Activated CD4-positive, alpha-beta T cell treated with anti-CD3 and anti-CD28 coated beads, Interleukin-10, Interleukin-2, amounts not matched to agents 100 ng/mL and 50 ng/mL, durations not matched to agents 16 hours and 8 hours (primary cell): ENCODE results near the gene MAP1LC3A.
A peak's percentile ranks its signal among the peaks of the same experiment; 100 is the strongest.
"Not testable (repeated sequence)": the region's sequence is repeated elsewhere in the genome, so short reads cannot be mapped to it uniquely, and the experiment has no call there.

Experiments
- DNase-seq: peaks from one replicate; pipeline ENCODE4 v3.0.0-alpha.2; 2020

The MAP1LC3A gene

DNA sequence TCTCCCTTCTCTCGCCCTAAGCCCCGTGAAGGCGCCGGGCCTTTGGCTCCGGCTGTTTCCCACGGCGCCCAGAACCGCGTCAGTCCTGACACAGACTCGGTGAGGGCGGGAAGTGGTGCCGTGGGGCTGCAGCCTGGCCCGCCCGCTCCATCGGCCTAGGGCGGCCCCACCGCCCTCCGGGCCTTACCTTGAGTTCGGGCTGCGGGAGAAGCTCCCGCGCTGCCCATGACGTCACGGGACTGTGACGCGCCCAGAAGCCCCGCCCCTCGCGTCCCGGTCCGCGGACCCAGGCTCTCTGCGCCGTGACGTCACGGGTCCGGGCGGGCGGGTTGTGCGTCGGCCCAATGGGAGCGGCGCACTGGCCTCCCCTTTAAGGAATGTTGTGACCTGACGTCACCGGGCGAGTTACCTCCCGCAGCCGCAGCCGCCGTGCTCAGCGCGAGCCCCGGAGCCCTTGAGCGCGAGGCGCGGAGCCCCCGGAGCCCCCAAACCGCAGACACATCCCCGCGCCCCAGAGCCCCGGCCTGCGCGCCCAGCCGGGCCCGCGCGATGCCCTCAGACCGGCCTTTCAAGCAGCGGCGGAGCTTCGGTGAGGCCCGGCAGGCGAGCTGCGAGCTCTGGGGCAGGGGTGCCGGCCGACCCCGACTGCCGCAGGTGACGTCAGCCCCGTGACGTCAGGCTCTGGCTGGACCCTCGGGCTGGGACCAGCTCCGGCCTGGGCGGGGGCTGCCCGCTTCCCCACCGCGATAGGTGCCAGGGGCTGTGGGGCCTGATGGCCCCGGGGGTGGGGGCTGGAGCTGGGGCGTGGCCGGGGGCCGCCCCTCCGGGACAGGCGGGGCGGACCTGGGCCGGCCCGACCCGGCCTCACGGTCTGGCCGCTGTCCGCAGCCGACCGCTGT, at the start of gene MAP1LC3A:
MAP1LC3A (plus strand) TSS at position 399 of the 899 bp plus-strand sequence; CDS start at position 550, 151 bp downstream.
- peak; percentile 93 for DNase-seq

DNA sequence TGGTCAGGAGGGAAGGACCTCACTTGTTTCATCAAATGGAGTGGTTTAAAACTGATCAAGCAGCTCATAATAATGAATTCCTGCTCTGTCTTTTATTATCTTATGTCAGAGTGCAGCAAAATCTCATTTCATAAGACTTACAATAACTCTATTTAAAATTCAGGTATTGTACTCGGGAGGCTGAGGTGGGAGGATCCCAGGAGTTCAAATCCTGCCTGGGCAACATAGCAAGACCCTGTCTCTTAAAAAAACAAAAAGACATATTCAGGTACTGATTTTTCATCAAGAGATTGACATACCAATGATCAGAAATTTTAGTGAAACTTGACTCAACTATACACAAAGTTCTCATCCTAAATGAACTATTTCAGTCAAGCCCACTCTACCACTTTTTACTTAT, 47.9 kb upstream of the MAP1LC3A start:
- no peak for DNase-seq

DNA sequence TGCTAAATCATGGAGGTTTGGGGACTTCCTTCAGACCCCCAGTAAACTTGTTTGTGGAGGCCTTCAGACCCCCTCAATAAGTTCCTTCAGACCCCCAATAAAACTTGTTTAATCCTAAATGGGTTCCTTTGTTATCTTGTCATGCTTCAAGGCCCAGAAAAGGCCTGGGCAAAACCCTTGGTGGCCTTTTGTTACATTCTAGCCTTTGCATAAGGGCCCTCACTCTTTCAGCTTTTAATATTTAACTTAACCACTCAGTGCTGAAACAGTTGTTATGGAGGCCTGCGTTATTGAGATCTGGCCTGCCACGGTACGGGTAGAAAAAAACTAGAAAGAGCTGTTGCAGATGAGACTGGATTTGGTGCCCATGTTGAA, 46.6 kb upstream of the MAP1LC3A start:
- no peak for DNase-seq

DNA sequence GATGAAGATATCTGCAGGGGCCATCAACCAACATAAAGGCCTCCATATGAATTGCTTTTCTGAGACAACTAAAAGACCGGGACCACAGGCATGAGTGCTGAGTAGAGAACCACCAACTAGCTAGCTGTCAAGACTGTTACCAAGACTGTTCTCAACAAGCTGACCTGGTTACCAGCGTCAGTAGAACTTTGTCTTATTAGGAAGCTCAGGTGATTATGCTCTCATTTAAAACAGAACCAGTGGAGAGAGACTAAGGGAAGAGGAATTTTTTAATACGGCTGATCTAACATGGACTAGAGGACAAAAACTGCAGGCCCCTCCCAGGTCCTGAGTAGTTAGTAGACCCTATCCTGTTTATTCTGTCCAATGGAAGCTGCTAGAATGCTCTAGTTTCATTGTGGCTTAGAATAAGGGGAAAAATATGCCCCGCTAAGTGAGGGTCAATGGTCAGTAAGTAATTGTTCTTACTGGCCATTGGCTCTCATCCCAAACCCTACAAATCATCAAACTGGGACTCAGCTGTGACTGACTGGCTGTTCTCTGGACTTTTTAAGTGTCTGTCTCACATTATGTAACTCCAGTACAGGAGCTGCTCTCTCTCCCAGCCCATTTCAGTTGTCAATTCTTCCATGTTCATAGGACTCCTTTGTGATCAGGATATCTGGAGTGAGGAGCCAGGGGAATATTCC, 46.1 kb upstream of the MAP1LC3A start:
- no peak for DNase-seq

DNA sequence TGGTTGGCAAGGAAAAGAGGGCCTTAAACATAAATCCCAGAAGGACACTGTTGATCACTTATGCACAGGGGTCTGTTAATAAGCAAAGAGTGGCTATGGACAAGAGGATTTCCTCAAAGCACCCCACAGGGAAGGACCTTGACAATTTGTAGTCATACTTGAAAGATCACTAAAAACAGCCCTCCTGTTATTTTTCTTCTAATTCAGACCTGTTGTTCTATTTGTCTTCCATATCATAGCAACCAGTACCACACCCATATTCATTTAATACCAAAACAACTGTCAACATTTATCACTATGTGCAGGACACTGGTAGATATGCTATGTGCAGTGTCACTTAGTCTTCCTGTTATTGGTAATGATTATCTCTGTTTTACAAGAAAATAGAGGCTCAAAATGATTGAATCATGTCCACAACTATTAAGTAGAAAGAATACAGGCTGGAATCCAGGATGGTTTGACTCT, 45.5 kb upstream of the MAP1LC3A start:
- DNase-seq, result peak; percentile 7

DNA sequence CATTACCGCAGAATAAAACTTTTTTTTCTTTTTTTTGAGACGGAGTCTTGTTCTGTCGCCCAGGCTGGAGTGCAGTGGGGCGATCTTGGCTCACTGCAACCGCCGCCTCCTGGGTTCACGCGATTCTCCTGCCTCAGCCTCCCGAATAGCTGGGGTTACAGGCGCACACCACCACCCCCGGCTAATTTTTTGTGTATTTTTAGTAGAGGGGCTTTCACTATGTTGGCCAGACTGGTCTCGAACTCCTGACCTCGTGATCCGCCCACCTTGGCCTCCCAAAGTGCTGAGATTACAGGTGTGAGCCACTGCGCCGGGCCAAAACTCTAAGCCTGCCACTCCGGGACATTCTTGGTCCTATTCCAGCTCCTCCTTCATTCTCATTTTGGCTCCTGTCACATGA, 44.5 kb upstream of the MAP1LC3A start:
- DNase-seq, result not testable (repeated sequence)

DNA sequence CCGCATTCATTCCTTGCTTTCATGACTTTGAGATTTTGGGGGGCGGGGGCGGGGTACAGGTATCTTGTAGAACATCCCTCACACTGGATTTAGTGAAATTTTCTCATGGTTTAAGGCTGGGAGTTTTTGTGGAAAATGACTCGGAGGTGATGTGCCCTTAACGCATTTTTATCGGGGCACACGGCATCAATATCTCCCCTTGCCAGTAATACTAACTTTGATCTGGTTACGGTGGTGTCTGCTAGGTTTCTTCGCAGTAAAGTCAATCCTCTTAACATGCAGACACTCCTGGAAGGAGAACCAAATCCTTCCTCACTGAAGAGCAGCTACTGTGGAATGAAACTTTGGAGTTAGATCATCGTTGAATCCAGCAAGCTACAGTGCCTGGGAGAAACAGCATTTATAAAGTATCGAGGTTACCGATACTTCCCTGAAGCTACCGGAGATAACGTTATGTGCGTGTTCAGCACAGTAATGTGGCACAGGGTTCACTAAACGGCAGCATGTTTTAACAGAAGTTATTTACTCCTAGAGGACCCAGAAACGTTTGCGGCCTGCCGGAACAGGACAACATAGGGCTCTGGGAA, 43.5 kb upstream of the MAP1LC3A start:
- DNase-seq, result no peak

DNA sequence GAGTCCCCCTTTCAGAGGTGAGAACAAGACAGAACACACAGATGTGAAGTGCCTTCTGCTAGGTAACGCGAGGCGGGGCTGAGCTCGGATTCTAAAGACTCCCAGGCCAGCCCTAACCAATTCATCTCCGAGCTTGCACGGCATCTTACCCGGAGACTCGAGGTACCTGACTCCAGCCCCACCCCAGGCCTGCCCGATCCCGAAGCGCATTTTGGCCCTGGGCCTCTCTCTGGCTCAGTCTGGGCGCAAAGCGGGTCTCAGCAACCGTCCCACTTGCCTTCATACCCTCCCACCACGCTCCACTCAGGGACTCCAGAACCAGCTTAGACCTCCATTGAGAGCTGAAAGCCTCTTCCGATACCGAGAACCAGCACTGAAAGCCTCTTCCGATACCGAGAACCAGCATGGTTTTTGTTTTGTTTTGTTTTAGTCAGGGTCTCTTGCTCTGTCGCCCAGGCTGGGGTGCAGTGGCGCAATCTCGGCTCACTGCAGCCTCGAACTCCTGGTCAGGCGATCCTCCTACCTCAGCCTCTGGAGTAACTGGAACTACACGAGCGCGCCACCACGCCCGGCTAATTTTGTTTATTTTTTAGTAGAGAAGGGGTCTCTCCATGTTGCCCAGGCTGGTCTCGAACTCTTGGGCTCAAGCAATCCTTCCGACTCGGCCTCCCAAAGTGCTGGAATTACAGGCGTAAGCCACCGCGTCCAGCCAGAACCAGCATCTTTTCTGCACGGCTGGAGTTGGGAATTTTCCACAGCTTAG, 42.9 kb upstream of the MAP1LC3A start:
- peak; percentile 84 for DNase-seq

DNA sequence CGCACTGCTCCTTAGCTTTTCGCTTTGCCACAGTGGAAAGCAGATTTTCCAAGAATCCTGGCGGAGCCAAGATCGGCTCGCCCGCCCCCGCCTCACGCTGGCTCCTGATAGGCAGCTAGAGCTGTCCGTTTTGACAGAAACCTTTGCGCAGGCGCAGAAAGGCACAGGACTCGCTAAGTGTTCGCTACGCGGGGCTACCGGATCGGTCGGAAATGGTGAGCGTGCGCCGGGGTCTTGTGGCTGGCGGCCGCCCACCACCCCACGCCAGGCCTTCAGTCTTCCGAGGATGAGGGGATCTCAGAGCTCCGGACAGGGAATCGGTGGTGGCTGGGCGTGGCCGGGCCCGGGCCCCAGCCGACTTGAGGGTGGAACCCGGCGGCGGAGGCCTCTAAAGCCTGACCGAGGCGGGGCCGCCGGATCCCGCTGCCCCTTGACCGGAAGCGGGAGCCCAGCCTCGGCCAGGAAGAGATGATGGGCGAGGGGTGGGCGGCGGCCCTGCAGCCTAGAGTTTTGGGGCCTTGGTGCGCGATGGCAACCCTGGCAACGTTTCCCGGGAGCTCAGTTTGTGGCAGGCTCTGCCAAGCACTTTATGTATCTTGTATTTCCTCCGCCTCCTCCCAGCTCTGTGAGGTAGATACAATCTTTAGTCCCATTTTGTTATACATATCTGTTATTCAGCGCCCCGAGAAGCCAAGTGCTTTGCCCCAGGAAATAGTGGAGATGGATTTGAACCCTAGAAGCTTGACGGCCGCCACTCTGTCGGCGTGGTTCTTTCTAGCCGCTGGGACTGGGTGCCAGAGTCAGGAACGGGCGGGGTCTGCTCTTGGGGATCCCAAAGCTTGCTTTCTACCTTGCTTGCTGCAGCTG, 42.0 kb upstream of the MAP1LC3A start, which contains the start of gene DYNLRB1:
DYNLRB1 (plus strand) TSS at position 176 of the 867 bp plus-strand sequence; CDS start at position 213, 37 bp downstream.
- DNase-seq, result peak; percentile 95

DNA sequence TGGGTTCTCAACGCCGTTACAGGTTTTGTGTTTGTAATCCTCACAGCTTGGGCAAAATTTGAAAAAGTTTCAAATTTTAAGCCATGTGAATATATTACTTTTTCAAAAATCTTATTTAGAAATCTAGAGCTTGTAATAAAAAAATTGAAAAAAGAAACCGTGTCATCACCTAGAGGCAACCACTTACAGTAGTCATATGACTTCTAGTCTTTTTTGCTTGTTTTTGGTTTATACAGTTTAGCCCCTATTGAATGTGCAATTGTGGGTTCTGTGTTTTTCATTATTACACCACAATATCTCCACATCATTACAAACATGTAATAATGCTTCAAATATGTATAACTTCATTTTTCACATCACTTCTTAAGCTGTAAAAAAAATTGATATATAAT, 41.4 kb upstream of the MAP1LC3A start:
- peak; percentile 41 for DNase-seq

DNA sequence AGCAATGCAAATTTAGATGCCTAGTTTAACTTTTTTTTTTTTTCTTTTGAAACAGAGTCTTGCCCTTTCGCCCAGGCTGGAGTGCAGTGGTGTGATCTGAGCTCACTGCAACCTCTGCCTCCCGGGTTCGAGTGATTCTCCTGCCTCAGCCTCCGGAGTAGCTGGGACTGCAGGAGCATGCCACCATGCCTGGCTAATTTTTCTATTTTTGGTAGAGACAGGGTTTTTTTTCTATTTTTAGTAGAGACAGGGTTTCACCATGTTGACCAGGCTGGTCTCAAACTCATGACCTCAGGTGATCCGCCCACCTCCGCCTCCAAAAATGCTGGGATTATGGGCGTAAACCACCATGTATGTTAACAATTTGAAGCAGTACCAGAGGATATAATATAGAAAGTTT, 39.7 kb upstream of the MAP1LC3A start:
- DNase-seq, result peak; percentile 12

DNA sequence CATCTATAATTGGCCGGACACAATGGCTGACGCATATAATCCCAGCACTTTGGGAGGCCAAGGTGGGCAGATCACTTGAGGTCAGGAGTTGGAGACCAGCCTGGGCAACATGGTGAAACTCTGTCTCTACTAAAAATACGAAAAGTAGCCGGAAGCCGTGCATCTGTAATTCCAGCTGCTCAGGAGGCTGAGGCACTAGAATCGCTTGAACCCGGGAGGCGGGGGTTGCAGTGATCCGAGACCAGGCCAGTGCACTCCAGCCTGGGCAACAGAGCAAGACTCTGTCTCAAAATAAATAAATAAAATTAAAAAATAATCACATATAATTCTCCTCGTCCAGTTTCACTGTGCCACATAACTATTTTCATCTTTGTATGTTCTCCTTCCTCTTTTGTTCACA, 38.7 kb upstream of the MAP1LC3A start:
- DNase-seq, result not testable (repeated sequence)

DNA sequence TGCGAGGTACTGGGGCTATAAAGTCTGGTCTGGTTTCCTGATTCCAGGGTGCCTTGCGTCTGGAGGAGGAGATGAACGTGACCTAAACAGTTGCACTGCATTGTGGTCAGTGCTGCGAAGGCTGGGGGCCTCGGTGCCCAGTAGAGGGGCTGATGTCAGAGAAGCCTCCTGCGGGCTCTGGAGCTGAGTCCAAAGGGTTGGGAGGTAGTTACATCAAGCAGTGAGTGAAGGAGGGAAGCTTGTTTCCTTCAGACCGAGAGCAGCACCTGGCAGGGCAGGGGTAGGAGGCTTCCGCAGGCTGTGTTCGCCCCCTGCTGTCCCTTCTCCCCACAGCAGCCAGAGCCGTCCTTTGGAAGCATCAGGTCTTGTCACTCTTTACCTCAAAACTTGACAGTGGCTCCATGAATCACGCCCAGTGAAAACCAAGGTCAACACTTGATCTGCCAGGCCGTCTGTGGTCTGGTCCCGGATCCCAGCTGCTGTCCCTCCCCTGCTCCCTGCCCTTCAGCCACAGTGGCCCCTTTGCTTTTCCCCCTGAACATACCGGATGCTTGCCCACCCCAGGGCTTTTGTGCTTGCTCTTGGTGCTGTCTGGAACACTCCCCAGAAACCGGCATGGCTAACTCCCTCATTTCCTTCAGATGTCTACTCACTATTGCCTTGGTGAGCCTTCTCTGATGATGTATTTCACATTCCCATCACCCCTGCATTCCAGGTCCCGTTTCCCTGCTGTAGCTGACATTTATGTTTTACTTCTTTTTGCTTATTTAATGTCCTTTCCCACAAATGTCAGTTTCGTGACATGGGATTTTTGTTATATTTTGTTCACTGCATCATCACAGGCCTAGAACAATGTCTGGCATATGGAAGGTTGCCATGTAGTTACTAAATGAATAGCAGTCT, 35.3 kb upstream of the MAP1LC3A start:
- peak; percentile 50 for DNase-seq

DNA sequence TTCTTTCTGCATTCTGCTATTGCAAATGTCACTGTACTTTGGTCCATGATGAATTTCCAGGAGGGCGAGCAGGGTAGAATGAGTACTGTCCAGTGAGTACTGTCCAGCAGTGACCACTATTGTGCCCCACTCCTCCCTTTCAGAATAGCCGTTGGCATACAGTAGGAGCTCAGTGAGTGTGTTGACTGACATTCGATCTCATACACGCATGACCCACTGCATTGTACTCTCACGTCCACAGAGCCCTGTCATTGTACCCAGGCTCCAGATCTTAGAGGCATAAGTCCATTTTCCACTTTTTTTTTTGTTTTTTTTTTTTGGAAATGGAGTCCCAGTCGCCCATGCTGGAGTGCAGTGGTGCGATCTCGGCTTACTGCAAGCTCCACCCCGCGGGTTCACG, 34.1 kb upstream of the MAP1LC3A start:
- no peak for DNase-seq

DNA sequence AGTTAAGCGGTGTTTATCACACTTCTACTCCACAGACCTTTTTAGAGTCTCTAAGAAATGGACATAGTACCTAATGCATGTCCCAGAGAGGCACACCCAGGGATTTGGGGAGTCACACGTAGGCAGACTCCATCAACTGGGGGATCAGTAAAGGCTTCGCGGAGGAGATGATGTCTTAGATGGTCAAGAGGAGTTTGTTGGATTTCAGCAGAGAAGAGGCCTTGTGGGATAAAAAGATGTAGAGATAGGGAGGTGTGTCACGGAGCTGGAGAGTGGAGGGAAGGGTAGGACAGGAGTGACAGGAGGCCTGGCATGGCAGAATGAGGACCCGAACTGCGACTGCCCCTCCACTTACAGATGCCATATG, 33.2 kb upstream of the MAP1LC3A start:
- DNase-seq, result no peak

DNA sequence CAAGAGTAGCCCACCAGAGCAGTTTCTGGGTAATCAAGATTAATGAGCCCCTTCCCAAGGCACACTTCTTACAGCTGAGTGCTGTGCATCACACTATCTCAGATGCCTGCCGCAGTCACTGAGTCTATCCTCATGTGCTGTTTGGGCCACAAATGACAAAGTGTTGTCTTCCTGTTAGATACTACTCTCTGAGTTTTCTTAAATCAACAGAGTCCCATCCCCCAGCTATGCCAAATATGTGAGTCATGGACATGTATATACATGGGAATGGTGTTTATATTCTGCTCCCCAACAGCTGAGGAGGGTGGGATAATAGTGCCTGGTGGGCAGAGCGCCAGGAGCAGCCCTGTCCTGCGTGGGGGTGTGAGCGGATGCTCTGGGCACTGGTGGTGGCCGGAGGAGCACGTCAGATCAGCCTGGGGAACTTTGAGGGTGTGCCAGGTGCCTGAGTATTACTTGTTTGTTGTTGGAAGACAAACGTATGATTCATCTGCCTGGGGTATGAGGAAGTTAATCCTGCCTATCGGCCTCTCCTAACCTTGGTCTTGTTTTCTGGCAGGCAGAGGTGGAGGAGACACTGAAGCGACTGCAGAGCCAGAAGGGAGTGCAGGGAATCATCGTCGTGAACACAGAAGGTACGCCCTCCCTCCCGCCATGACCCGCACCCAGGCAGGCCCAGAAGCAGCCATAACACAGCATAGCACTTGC, 32.7 kb upstream of the MAP1LC3A start:
- no peak for DNase-seq

DNA sequence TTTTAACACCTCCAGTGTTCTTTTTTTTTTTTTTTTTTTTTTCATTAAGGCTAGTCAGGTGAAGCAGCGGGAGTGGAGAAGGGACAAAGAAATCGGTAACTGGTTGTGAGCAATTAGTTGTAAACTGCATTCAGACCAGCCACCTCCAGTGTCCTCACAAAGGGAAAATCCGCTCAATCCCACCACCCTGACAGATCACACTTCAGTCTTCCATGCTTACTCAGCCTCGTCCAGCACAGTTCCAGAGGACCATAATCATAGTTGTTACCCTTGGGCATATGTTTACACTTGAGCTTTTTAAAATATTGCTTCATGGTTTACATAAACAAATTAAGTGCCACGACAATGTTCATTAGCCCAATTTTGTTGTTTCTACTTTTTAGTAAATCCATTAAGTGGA, 32.1 kb upstream of the MAP1LC3A start:
- DNase-seq, result no peak

DNA sequence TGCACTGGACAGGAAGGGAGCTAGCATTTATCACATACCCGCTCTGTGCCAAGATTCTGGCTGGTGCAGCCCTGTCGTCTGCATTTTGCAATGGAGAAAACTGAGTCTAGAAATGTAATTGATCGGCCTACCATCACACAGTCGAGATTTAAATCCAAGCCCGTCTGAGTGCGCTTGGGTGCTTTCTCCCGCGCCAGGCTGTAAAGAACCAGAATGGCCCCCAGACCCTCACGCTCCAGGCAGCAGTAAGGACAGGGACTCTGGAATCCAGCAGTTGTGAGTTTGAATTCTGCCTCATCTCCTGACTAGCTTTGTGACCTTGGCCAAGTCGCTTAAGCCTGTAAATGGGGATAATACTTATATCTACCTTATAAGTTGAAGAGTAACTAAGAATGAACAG, 31.5 kb upstream of the MAP1LC3A start:
- no peak for DNase-seq

DNA sequence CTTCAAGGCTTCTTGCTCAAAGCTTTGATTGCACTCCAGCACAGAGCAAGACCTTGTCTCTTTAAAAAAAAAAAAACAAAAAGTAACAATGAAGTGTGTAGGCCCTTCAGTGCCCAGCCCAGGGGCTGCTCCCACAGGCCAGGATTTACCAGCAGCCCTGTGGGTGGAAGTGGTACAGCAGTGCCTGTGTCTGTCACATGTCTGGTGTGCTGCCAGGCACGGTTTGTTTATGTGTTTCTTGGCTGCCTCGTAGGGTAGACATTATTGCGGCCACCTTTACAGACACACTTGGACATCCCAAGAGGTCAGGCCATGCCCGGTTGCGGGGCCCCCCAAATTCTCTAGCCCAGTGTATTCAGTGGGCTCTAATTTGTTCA, 29.6 kb upstream of the MAP1LC3A start:
- DNase-seq, result no peak

DNA sequence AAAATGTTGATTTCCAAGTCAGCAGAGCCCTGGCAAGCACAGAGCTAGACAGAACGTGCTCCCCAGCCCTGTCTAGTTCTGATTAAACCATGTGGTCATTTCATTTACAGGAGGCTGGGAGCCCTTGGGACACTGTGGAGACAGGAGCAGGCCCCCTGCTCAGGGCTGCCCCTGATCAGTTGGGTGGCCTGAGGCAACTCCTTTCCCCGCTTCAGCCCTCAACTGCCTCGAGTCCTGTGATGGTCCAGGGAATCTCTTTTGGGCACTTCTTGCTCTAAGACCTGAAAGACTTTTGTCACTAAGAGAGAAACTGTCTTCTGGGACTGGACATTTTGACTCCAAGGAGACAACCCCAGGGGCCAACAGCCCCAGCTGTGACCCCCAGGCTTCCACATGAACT, 28.8 kb upstream of the MAP1LC3A start:
- DNase-seq, result no peak
